Stimulated activated CD4-positive, alpha-beta T cell treated with anti-CD3 and anti-CD28 coated beads, Interleukin-4, amount 100 ng/mL, for 24 hours (primary cell): ENCODE measurements around the gene PCP2.

Source experiments
- DNase-seq: peaks from one replicate; pipeline ENCODE4 v3.0.0-alpha.2; 2020

Gene PCP2

DNA sequence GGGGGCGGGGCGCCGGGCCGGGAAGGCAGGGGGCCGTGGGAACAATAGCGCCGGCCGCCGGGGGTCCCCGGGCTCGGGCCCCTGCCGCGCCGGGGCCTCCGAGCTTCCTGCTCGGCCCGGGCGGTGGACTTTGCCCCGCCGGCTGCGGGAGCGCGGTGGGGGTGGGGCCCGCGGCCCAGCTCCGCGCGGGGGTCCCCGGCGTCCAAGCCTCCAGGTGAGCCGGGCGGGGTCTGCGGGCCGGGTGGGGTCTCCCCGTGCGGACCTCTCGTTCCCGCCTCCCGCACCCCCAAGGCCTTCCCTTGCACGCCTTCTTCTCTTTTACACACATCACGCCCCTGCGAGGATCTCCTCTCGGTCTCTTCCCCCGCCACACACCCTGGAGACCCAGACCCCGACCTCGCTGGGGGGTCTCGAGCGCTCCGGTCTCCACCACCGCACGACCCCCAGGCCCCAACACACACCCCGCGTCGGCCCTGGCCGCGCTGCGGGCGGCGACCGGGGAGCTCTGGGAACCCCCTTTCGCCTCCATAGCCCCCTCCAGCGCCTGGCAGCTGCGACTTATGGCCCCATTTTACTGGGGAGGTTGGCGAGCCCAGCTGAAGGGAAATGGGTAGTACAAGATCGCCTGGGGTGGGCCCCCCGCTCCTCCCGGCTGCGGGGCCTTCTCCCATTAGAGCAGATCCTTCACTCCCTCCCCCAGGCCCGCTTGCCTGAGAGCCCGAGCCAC, 37.1 kb downstream of the PCP2 start:
- DNase-seq: no peak

- DNase-seq: peak; percentile 19
Observed at GRCh38 chr19:7595466-7596133, 37.9 kb downstream of the PCP2 start, which contains the start of gene CAMSAP3. Gene CAMSAP3, plus strand, starts transcription at chr19:7595863. Its CDS starts 140 bp downstream, at chr19:7596003.

GRCh38 chr19:7590256-7590655, 43.3 kb downstream of the PCP2 start:
- DNase-seq: no peak

- no peak for DNase-seq
Observed at GRCh38 chr19:7589822-7590221, 43.7 kb downstream of the PCP2 start.

- DNase-seq: no peak
Observed at GRCh38 chr19:7582446-7582845, 51.1 kb downstream of the PCP2 start.
